K562 treated with DMSO at 1 percent for 12 hours (cell line): ENCODE measurements around the gene ADPGK. TPM values are rescaled to one million over a fixed set of nuclear protein-coding genes. Genes with fewer than 3 reads are reported as not detected.

Experiments
- total RNA-seq: library from RNA; unstranded; fragments of 300-600 nt; gene quantifications from 2 replicates; pipeline ENCODE4 v1.2.3, GENCODE V29; 2022; ENCODE audit not compliant: insufficient read depth

ADPGK gene
- 27.1 and 57.6 TPM in 2 replicates for total RNA-seq

DNA sequence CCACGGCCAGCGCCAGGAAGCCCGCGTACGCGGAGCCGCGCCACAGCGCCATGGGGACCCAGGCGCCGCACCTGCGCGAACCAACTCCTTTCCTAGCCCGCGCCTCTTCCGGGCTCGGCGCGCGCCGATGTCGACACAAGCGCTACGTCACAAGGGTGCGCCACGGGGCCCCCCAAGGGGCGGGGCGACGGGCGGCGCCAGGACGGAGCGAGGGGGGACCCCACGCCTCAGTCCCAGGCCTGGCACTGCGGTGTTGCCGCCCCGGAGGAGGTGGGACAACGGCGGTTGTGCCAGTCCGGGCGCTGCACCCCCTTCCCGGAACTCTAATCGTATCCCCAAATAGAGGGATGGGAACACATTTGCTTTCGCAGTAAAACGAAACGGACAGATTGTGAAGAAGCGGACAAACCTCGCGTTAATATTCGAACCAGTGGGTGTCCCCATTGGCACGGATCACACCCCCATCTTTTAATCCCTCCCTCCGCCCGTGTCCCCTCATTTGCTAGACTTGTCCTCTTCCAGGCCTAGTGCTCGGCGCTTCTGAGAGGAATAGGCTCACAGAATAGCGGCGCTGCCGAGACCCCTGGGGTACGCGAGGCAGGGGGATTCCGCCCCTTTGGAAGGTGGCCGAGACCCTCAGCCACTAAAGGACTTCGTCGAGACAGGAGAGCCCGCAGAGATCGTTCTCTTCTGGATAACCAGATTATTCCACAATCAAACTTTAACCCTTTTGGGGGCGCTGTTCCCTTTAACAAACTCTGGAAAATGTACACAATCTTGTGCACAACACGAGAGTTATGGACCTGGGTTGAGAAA is at the start of gene ADPGK:
TSS of gene ADPGK (minus strand) at position 119 of the 816 bp plus-strand sequence. CDS start at position 52, 67 bp downstream.

Other genes starting within 250 kb of the ADPGK start
- not detected in 2 replicates for gene GOLGA6B, start 129.1 kb downstream of the ADPGK start, total RNA-seq
- not detected in 2 replicates for gene HIGD2B, start 97.6 kb downstream of the ADPGK start, total RNA-seq
- 15.8 and 36.0 TPM in 2 replicates for gene BBS4, start 97.6 kb downstream of the ADPGK start, total RNA-seq